GM20000 (cell line): ENCODE results near the gene MRGPRG.

Experiments
- DNase-seq: peaks from one replicate; pipeline ENCODE4 v3.0.0; 2012; ENCODE audit warnings: low spot score
- CTCF ChIP-seq: IDR thresholded peaks from 2 replicates; pipeline ENCODE4 v1.5.1; 2012; ENCODE audit warnings: mild to moderate bottlenecking, control low read depth; ENCODE audit errors: extremely low read depth, missing control alignments

MRGPRG gene

GRCh38 chr11:3202759-3203158, 15.9 kb downstream of the MRGPRG start:
- no peak for DNase-seq
- no peak for TF ChIP-seq CTCF

GRCh38 chr11:3202305-3202704, 16.3 kb downstream of the MRGPRG start:
- TF ChIP-seq CTCF = no peak
- DNase-seq = no peak

- no peak for DNase-seq
- no peak for TF ChIP-seq CTCF
These were observed 16.9 kb downstream of the MRGPRG start for GRCh38 chr11:3201677-3202181.

GRCh38 chr11:3201112-3201581, 17.5 kb downstream of the MRGPRG start:
- DNase-seq = no peak
- TF ChIP-seq CTCF = no peak

GRCh38 chr11:3200388-3201111, 18.1 kb downstream of the MRGPRG start:
- no peak for TF ChIP-seq CTCF
- no peak for DNase-seq

GRCh38 chr11:3199537-3200295, 18.9 kb downstream of the MRGPRG start:
- no peak for DNase-seq
- no peak for TF ChIP-seq CTCF

- DNase-seq = no peak
- no peak for TF ChIP-seq CTCF
These were observed 19.8 kb downstream of the MRGPRG start for GRCh38 chr11:3198815-3199214.
